HepG2 (cell line): ENCODE measurements around the gene MAGEA9. TPM values are rescaled to one million over a fixed set of nuclear protein-coding genes. Genes with fewer than 3 reads are reported as not detected.

Experiments used
- ATAC-seq: fragments of 200-7000 bp; cut with Tn5 transposase; 3 replicates; pipeline ENCODE4 v1.9.1; 2020; ENCODE audit warnings: mild to moderate bottlenecking, moderate library complexity
- BruUV-seq: library from RNA; stranded (reverse); fragments of 400-500 nt; replicated peaks from 2 replicates; lab custom pipeline; 2021; lab: Mats Ljungman, UMichigan
- CTCF ChIA-PET: fragments of 300-600 bp; formaldehyde crosslinking; extraction: SDS; loops from one replicate; lab custom pipeline; 2021; ENCODE audit warnings: low total read pairs, inconsistent platforms, low intra/inter-chr PET ratio; lab: Yijun Ruan, JAX
- POLR2A ChIA-PET: fragments of 350-600 bp; sonication (Branson Sonifier 250); formaldehyde crosslinking; loops from one replicate; lab custom pipeline; 2020; ENCODE audit warnings: antibody characterized with exemption, inconsistent platforms; lab: Yijun Ruan, JAX
- DNase-seq: peaks from one replicate; pipeline ENCODE4 v3.0.0-alpha.2; 2015; ENCODE audit warnings: low spot score
- FAIRE-seq: peaks from 3 replicates; lab custom pipeline; 2011; peaks lifted over from hg19 to GRCh38; lab: Jason Lieb, UNC
- H2AFZ ChIP-seq: one replicate; pipeline ENCODE4 v1.6.1; 2011; ENCODE audit warnings: low read length, inconsistent platforms
- H3K27ac ChIP-seq: fragments of 300-600 bp; 3 replicates; pipeline ENCODE4 v1.8.0; 2011; ENCODE audit warnings: mixed run types, mild to moderate bottlenecking, mixed read lengths, low read length, inconsistent platforms; ENCODE audit not compliant: insufficient read depth; ENCODE audit errors: extremely low read length
- H3K27me3 ChIP-seq, 2 experiments: fragments of 200-600 bp in 1 of 2; 2 replicates in 1 of 2; 3 replicates in 1 of 2; pipeline versions ENCODE4 v1.6.0 to v1.8.0; 2011; ENCODE audit warnings: low read length in 2 of 2, mild to moderate bottlenecking in 2 of 2, moderate library complexity in 2 of 2, inconsistent platforms in 1 of 2; ENCODE audit not compliant: insufficient read depth in 2 of 2, control insufficient read depth in 1 of 2
- H3K36me3 ChIP-seq, 2 experiments: fragments of 200-600 bp in 1 of 2; replicated peaks in 1 of 2; 2 replicates in 1 of 2; 3 replicates in 1 of 2; pipeline versions ENCODE4 v1.5.1 to v1.8.0; 2011; ENCODE audit warnings: low read length in 2 of 2, inconsistent platforms in 1 of 2; ENCODE audit not compliant: insufficient read depth in 2 of 2, control insufficient read depth in 1 of 2
- H3K4me1 ChIP-seq: 2 replicates; pipeline ENCODE4 v1.5.1; 2012; ENCODE audit warnings: low read length, inconsistent platforms; ENCODE audit not compliant: insufficient read depth
- H3K4me2 ChIP-seq: 2 replicates; pipeline ENCODE4 v1.6.0; 2011; ENCODE audit warnings: low read depth, low read length, inconsistent platforms
- H3K4me3 ChIP-seq, 3 experiments: fragments of 200-600 bp in 1 of 3; sonication (generic), shearing (Covaris generic) in 1 of 3; replicated peaks in 1 of 3; 2 replicates each; pipeline ENCODE4 v1.5.1; 2011 to 2016; ENCODE audit warnings: low read length in 3 of 3, inconsistent platforms in 2 of 3, low read depth in 2 of 3, mild to moderate bottlenecking in 2 of 3, control low read depth in 1 of 3, mixed read lengths in 1 of 3; ENCODE audit not compliant: insufficient read depth in 1 of 3
- H3K79me2 ChIP-seq: one replicate; pipeline ENCODE4 v1.6.1; 2011; ENCODE audit warnings: low read length, inconsistent platforms; ENCODE audit not compliant: insufficient read depth
- H3K9ac ChIP-seq: 2 replicates; pipeline ENCODE4 v1.6.0; 2011; ENCODE audit warnings: mild to moderate bottlenecking, low read depth, low read length, inconsistent platforms; ENCODE audit not compliant: insufficient read depth
- H3K9me3 ChIP-seq: 2 replicates; pipeline ENCODE4 v1.5.1; 2012; ENCODE audit warnings: mild to moderate bottlenecking, low read length
- H4K20me1 ChIP-seq: 2 replicates; pipeline ENCODE4 v1.6.0; 2011; ENCODE audit warnings: inconsistent platforms, mild to moderate bottlenecking, low read length, moderate library complexity; ENCODE audit not compliant: insufficient read depth
- AGO1 ChIP-seq: fragments of 200-400 bp; formaldehyde crosslinking; IDR thresholded peaks from 2 replicates; pipeline ENCODE4 v1.6.1; 2017; ENCODE audit warnings: mild to moderate bottlenecking, low read depth, low read length, moderate library complexity; ENCODE audit not compliant: poor library complexity, severe bottlenecking
- FLYWCH1 ChIP-seq: sonication (generic); formaldehyde crosslinking; IDR thresholded peaks from 2 replicates; pipeline ENCODE4 v1.8.1; 2023; ENCODE audit warnings: mild to moderate bottlenecking, missing genetic modification reagents
- MEF2D ChIP-seq: sonication (generic); formaldehyde crosslinking; IDR thresholded peaks from 2 replicates; pipeline ENCODE4 v1.5.1; 2020; ENCODE audit warnings: mild to moderate bottlenecking, missing genetic modification reagents
- PCBP1 ChIP-seq: fragments of 200-400 bp; formaldehyde crosslinking; IDR thresholded peaks from 2 replicates; pipeline ENCODE4 v1.6.1; 2017; ENCODE audit warnings: mild to moderate bottlenecking, low read depth, low read length, borderline replicate concordance
- TRIM24 ChIP-seq: sonication (generic); formaldehyde crosslinking; IDR thresholded peaks from 2 replicates; pipeline ENCODE4 v1.8.0; 2022; ENCODE audit warnings: mild to moderate bottlenecking, missing genetic modification reagents
- YEATS2 ChIP-seq: sonication (generic); formaldehyde crosslinking; IDR thresholded peaks from 2 replicates; pipeline ENCODE4 v1.4.0; 2020; ENCODE audit warnings: missing genetic modification reagents, borderline replicate concordance
- ZFP41 ChIP-seq: sonication (generic); formaldehyde crosslinking; IDR thresholded peaks from 2 replicates; pipeline ENCODE4 v1.4.0; 2020; ENCODE audit warnings: mild to moderate bottlenecking, missing genetic modification reagents, borderline replicate concordance
- ZNF335 ChIP-seq: sonication (generic); formaldehyde crosslinking; IDR thresholded peaks from 2 replicates; pipeline ENCODE4 v1.4.0; 2020; ENCODE audit warnings: missing genetic modification reagents
- ZNF564 ChIP-seq: sonication (generic); formaldehyde crosslinking; IDR thresholded peaks from 2 replicates; pipeline ENCODE4 v1.8.1; 2023; ENCODE audit warnings: mild to moderate bottlenecking, missing genetic modification reagents
- ZSCAN31 ChIP-seq: sonication (generic); formaldehyde crosslinking; IDR thresholded peaks from 2 replicates; pipeline ENCODE4 v1.5.0; 2020; ENCODE audit warnings: low read depth, mild to moderate bottlenecking, missing genetic modification reagents
- WGBS: methylation state at CpG from one replicate; pipeline ENCODE4 v1.1.6; 2017; ENCODE audit warnings: low lambda C conversion rate; 5-methylcytosine and 5-hydroxymethylcytosine counted together
- in situ Hi-C: cut with HindIII; loops from 2 replicates; pipeline ENCODE4 v1.10.0; 2017; ENCODE audit warnings: low pct_unique_long_range_greater_than_20kb; ENCODE audit not compliant: extremely low pct_ligation_motif_present
- intact Hi-C: fragments of 100-400 bp; cut with micrococcal nuclease; formaldehyde crosslinking; loops from one replicate; pipeline ENCODE4 v1.10.0; 2022; ENCODE audit not compliant: unreplicated experiment
- polyA plus RNA-seq, 8 experiments: library from polyadenylated mRNA; depleted of rRNA in 3 of 8; stranded (reverse) in 7 of 8; unstranded in 1 of 8; fragments of >200 nt; fragmentation: Illumina TruSeq in 4 of 8; extraction: Trizol in 4 of 8; gene quantifications; 2 replicates each; pipeline versions ENCODE4 v1.2.1 to v1.2.3, GENCODE V29; 2011 to 2016; ENCODE audit warnings: low read depth in 4 of 8, missing spikeins in 1 of 8, mixed read lengths in 1 of 8; ENCODE audit not compliant: insufficient read depth in 1 of 8
- total RNA-seq, 5 experiments: library from RNA; depleted of rRNA; stranded (reverse); fragments of >200 nt; fragmentation: Illumina TruSeq; extraction: Trizol; gene quantifications; 2 replicates each; pipeline ENCODE4 v1.2.3, GENCODE V29; 2016; ENCODE audit warnings: low read depth in 1 of 5
- TF ChIP-seq, protein P1 (sequence below): sonication (generic); formaldehyde crosslinking; IDR thresholded peaks from 2 replicates; pipeline ENCODE4 v1.5.1; 2020; ENCODE audit warnings: mild to moderate bottlenecking, missing genetic modification reagents, moderate library complexity
- TF ChIP-seq, protein P2 (sequence below): sonication (generic); formaldehyde crosslinking; IDR thresholded peaks from 2 replicates; pipeline ENCODE4 v1.5.1; 2020; ENCODE audit warnings: missing genetic modification reagents, mild to moderate bottlenecking, borderline replicate concordance

The MAGEA9 gene
- total and polyA plus RNA-seq, 2 of the 13 experiments (the other 11 are each of a cell fraction or from before 2014, with no cell fraction given), result 0.07 TPM; not detected in 1

DNA sequence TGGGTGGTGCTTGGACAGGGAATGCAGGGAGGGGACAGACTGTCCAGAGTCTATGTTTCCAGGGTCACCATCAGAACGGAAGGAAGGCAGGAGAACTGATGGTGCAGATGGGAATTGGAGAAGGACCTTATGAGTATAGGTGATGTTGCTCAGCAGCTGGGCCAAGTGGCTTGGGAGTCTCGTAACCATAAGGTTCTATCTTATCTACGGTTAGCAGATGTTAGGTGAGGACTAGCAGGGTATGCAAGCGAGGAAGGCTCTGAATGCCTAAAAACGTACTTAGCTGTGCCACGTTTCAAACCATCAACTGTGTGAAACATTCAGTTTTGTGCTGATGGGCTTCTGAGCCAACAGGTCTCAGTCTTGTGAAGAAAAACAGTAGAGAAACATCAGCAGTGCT is 22.4 kb downstream of the MAGEA9 start:
- 50% methylated on average over 3 of the region's 6 CpGs for WGBS
- FAIRE-seq (no peak), DNase-seq (no peak), ATAC-seq (no peak)
- Histone ChIP-seq H3K9me3 (no peaks in the 10 kb centered on the region), H3K9ac (no peak overlapping the region), H3K79me2 (no peaks in the 10 kb centered on the region), H3K4me2 (no peak overlapping the region), H3K27me3 (peaks cover 0 to 1% of the 10 kb centered on the region in 2 experiments; a peak in 1 of 5 replicates), H3K4me1 (no peaks in the 10 kb centered on the region), H2AFZ (no peak overlapping the region), H4K20me1 (no peaks in the 10 kb centered on the region), H3K27ac (no peak overlapping the region), H3K36me3 (no peaks in the 10 kb centered on the region), H3K4me3 (no peak overlapping the region)
- intact Hi-C loops, result no loop called here
- BruUV-seq, result no TSS peak
- CTCF ChIA-PET, result no interaction called here
- in situ Hi-C loops, result no loop called here
- no peak for TF ChIP-seq ZSCAN31 (CRISPR knock-in tag)
- no peak for TF ChIP-seq AGO1
- no peak for TF ChIP-seq ZNF335
- no peak for TF ChIP-seq MEF2D (CRISPR knock-in tag)
- no peak for TF ChIP-seq ZFP41 (CRISPR knock-in tag)
- no peak for TF ChIP-seq YEATS2
- TF ChIP-seq FLYWCH1, result no peak
- TF ChIP-seq, protein P1, sequence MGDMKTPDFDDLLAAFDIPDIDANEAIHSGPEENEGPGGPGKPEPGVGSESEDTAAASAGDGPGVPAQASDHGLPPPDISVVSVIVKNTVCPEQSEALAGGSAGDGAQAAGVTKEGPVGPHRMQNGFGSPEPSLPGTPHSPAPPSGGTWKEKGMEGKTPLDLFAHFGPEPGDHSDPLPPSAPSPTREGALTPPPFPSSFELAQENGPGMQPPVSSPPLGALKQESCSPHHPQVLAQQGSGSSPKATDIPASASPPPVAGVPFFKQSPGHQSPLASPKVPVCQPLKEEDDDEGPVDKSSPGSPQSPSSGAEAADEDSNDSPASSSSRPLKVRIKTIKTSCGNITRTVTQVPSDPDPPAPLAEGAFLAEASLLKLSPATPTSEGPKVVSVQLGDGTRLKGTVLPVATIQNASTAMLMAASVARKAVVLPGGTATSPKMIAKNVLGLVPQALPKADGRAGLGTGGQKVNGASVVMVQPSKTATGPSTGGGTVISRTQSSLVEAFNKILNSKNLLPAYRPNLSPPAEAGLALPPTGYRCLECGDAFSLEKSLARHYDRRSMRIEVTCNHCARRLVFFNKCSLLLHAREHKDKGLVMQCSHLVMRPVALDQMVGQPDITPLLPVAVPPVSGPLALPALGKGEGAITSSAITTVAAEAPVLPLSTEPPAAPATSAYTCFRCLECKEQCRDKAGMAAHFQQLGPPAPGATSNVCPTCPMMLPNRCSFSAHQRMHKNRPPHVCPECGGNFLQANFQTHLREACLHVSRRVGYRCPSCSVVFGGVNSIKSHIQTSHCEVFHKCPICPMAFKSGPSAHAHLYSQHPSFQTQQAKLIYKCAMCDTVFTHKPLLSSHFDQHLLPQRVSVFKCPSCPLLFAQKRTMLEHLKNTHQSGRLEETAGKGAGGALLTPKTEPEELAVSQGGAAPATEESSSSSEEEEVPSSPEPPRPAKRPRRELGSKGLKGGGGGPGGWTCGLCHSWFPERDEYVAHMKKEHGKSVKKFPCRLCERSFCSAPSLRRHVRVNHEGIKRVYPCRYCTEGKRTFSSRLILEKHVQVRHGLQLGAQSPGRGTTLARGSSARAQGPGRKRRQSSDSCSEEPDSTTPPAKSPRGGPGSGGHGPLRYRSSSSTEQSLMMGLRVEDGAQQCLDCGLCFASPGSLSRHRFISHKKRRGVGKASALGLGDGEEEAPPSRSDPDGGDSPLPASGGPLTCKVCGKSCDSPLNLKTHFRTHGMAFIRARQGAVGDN (CRISPR knock-in tag), result no peak
- TF ChIP-seq PCBP1, result no peak
- no peak for TF ChIP-seq TRIM24
- TF ChIP-seq, protein P2, sequence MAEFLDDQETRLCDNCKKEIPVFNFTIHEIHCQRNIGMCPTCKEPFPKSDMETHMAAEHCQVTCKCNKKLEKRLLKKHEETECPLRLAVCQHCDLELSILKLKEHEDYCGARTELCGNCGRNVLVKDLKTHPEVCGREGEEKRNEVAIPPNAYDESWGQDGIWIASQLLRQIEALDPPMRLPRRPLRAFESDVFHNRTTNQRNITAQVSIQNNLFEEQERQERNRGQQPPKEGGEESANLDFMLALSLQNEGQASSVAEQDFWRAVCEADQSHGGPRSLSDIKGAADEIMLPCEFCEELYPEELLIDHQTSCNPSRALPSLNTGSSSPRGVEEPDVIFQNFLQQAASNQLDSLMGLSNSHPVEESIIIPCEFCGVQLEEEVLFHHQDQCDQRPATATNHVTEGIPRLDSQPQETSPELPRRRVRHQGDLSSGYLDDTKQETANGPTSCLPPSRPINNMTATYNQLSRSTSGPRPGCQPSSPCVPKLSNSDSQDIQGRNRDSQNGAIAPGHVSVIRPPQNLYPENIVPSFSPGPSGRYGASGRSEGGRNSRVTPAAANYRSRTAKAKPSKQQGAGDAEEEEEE (CRISPR knock-in tag), result no peak
- TF ChIP-seq ZNF564 (CRISPR knock-in tag), result no peak
- POLR2A ChIA-PET, result no interaction called here
